ENCODE data around the gene KERA.

Gene KERA

GRCh38 chr12:91103624-91104023 lies 45.8 kb upstream of the KERA start:
- TF ChIP-seq MAX (IDR thresholded peaks at IDR 0.05) (no peak), CREB1 (IDR thresholded peaks at IDR 0.05; ENCODE audit: low read depth) (no peak), TCF12 (IDR thresholded peaks at IDR 0.05; ENCODE audit: low read depth) (no peak), REST (IDR thresholded peaks at IDR 0.05; ENCODE audit: low read depth) (no peak), EGR1 (IDR thresholded peaks at IDR 0.05) (no peak), FOXM1 (IDR thresholded peaks at IDR 0.05; ENCODE audit: borderline replicate concordance, low read depth) (no peak), TEAD4 (IDR thresholded peaks at IDR 0.05) (no peak), ZBTB7A (IDR thresholded peaks at IDR 0.05; ENCODE audit: low read depth) (no peak), RAD21 (IDR thresholded peaks at IDR 0.05; ENCODE audit: low read depth) (no peak), EP300 (IDR thresholded peaks at IDR 0.05; ENCODE audit: borderline replicate concordance) (no peak), NFIC (IDR thresholded peaks at IDR 0.05) (no peak), CEBPB (IDR thresholded peaks at IDR 0.05) (no peak), USF1 (IDR thresholded peaks at IDR 0.05) (no peak), YY1 (IDR thresholded peaks at IDR 0.05; ENCODE audit: low read depth) (no peak), TAF1 (IDR thresholded peaks at IDR 0.05; ENCODE audit: low read depth) (no peak)

GRCh38 chr12:91103101-91103500 lies 45.3 kb upstream of the KERA start:
- TF ChIP-seq EGR1 (IDR thresholded peaks at IDR 0.05) (no peak), REST (IDR thresholded peaks at IDR 0.05; ENCODE audit: low read depth) (no peak), RAD21 (IDR thresholded peaks at IDR 0.05; ENCODE audit: low read depth) (no peak), FOXM1 (IDR thresholded peaks at IDR 0.05; ENCODE audit: borderline replicate concordance, low read depth) (no peak), YY1 (IDR thresholded peaks at IDR 0.05; ENCODE audit: low read depth) (no peak), USF1 (IDR thresholded peaks at IDR 0.05) (no peak), CEBPB (IDR thresholded peaks at IDR 0.05) (no peak), TEAD4 (IDR thresholded peaks at IDR 0.05) (no peak), CREB1 (IDR thresholded peaks at IDR 0.05; ENCODE audit: low read depth) (no peak)

- TF ChIP-seq RAD21 (IDR thresholded peaks at IDR 0.05; ENCODE audit: low read depth) (no peak), YY1 (IDR thresholded peaks at IDR 0.05; ENCODE audit: low read depth) (no peak), MAX (IDR thresholded peaks at IDR 0.05) (no peak)
Measured at GRCh38 chr12:91100906-91101305, 43.1 kb upstream of the KERA start.

- TF ChIP-seq ZBTB7A (IDR thresholded peaks at IDR 0.05; ENCODE audit: low read depth) (no peak), CREB1 (IDR thresholded peaks at IDR 0.05; ENCODE audit: low read depth) (no peak), CEBPB (IDR thresholded peaks at IDR 0.05) (no peak), EGR1 (IDR thresholded peaks at IDR 0.05) (no peak), NFIC (IDR thresholded peaks at IDR 0.05) (no peak), YY1 (IDR thresholded peaks at IDR 0.05; ENCODE audit: low read depth) (no peak), TAF1 (IDR thresholded peaks at IDR 0.05; ENCODE audit: low read depth) (no peak), USF1 (IDR thresholded peaks at IDR 0.05) (no peak), RAD21 (IDR thresholded peaks at IDR 0.05; ENCODE audit: low read depth) (no peak), EP300 (IDR thresholded peaks at IDR 0.05; ENCODE audit: borderline replicate concordance) (no peak), TCF12 (IDR thresholded peaks at IDR 0.05; ENCODE audit: low read depth) (no peak), TEAD4 (IDR thresholded peaks at IDR 0.05) (no peak), REST (IDR thresholded peaks at IDR 0.05; ENCODE audit: low read depth) (no peak), MAX (IDR thresholded peaks at IDR 0.05) (no peak), FOXM1 (IDR thresholded peaks at IDR 0.05; ENCODE audit: borderline replicate concordance, low read depth) (no peak)
Measured at GRCh38 chr12:91099836-91100235, 42.0 kb upstream of the KERA start.
